GM23338 (cell line): ENCODE measurements around the gene LCNL1. TPM values are rescaled to one million over a fixed set of nuclear protein-coding genes. Genes with fewer than 3 reads are reported as not detected.

Source experiments
- ATAC-seq: fragments of 200-7000 bp; cut with Tn5 transposase; 3 replicates; pipeline ENCODE4 v1.9.1; 2020
- DNase-seq: peaks from one replicate; pipeline ENCODE4 v3.0.0-alpha.2; 2015; ENCODE audit warnings: low spot score
- H2AFZ ChIP-seq: fragments of 200-600 bp; sonication (generic); 2 replicates; pipeline ENCODE4 v1.8.0; 2016; ENCODE audit warnings: antibody characterized with exemption, mild to moderate bottlenecking, moderate library complexity
- H3F3A ChIP-seq: fragments of 200-600 bp; sonication (generic); replicated peaks from 2 replicates; pipeline ENCODE4 v1.8.0; 2017; ENCODE audit warnings: antibody characterized with exemption, mixed run types, low read depth
- H3K27ac ChIP-seq: fragments of 200-600 bp; sonication (generic); 2 replicates; pipeline ENCODE4 v1.6.1; 2016; ENCODE audit warnings: low read depth
- H3K27me3 ChIP-seq: fragments of 200-600 bp; sonication (generic); 2 replicates; pipeline ENCODE4 v1.8.0; 2016; ENCODE audit warnings: mild to moderate bottlenecking, mixed run types, moderate library complexity; ENCODE audit not compliant: insufficient read depth
- H3K36me3 ChIP-seq: fragments of 200-600 bp; sonication (generic); 2 replicates; pipeline ENCODE4 v1.8.0; 2016; ENCODE audit warnings: mild to moderate bottlenecking; ENCODE audit not compliant: insufficient read depth
- H3K4me1 ChIP-seq: fragments of 200-600 bp; sonication (generic); 2 replicates; pipeline ENCODE4 v1.8.0; 2016; ENCODE audit warnings: mild to moderate bottlenecking, moderate library complexity; ENCODE audit not compliant: insufficient read depth
- H3K4me2 ChIP-seq: fragments of 200-600 bp; sonication (generic); 2 replicates; pipeline ENCODE4 v1.7.1; 2017; ENCODE audit warnings: mixed run types
- H3K4me3 ChIP-seq: fragments of 200-600 bp; sonication (generic); 2 replicates; pipeline ENCODE4 v1.6.1; 2016; ENCODE audit warnings: mixed run types
- H3K79me2 ChIP-seq: fragments of 200-600 bp; sonication (generic); replicated peaks from 2 replicates; pipeline ENCODE4 v1.8.0; 2017; ENCODE audit warnings: mild to moderate bottlenecking; ENCODE audit not compliant: insufficient read depth
- H3K9me2 ChIP-seq: fragments of 200-600 bp; sonication (generic); 2 replicates; pipeline ENCODE4 v1.8.0; 2017; ENCODE audit not compliant: insufficient read depth
- H4K20me1 ChIP-seq: fragments of 200-600 bp; sonication (generic); replicated peaks from 2 replicates; pipeline ENCODE4 v1.8.0; 2017; ENCODE audit warnings: mild to moderate bottlenecking; ENCODE audit not compliant: insufficient read depth
- H3K27ac Mint-ChIP-seq: 2 replicates; pipeline ENCODE4 v1.8.0; 2020; ENCODE audit warnings: inconsistent platforms, mild to moderate bottlenecking, moderate library complexity, mixed read lengths
- H3K27me3 Mint-ChIP-seq: 3 replicates; pipeline ENCODE4 v1.8.0; 2022; ENCODE audit warnings: low read depth, mild to moderate bottlenecking, moderate library complexity, mixed read lengths, inconsistent platforms; ENCODE audit not compliant: insufficient read depth, poor library complexity
- H3K36me3 Mint-ChIP-seq: 3 replicates; pipeline ENCODE4 v1.8.0; 2021; ENCODE audit warnings: low read depth, mild to moderate bottlenecking, inconsistent platforms, moderate library complexity, mixed read lengths
- H3K4me1 Mint-ChIP-seq: 3 replicates; pipeline ENCODE4 v1.8.0; 2020; ENCODE audit warnings: mild to moderate bottlenecking, inconsistent platforms, mixed read lengths
- H3K4me3 Mint-ChIP-seq: 3 replicates; pipeline ENCODE4 v1.8.0; 2021; ENCODE audit warnings: moderate library complexity, mild to moderate bottlenecking, inconsistent platforms, mixed read lengths
- H3K9me3 Mint-ChIP-seq: 3 replicates; pipeline ENCODE4 v1.8.0; 2020; ENCODE audit warnings: moderate library complexity, mild to moderate bottlenecking, inconsistent platforms, mixed read lengths
- CREB1 ChIP-seq: fragments of 250-450 bp; sonication (Bioruptor Pico); IDR thresholded peaks from 2 replicates; pipeline ENCODE4 v1.5.0; 2020; ENCODE audit warnings: low read depth, mild to moderate bottlenecking, moderate library complexity
- EZH2 ChIP-seq: fragments of 200-600 bp; sonication (generic); IDR thresholded peaks from one replicate; pipeline ENCODE4 v1.8.0; 2017; ENCODE audit warnings: antibody characterized with exemption, mild to moderate bottlenecking, low read depth; ENCODE audit not compliant: unreplicated experiment
- EZH2phosphoT487 ChIP-seq: fragments of 200-600 bp; sonication (generic); IDR thresholded peaks from one replicate; pipeline ENCODE4 v1.8.1; 2018; ENCODE audit warnings: antibody characterized with exemption; ENCODE audit not compliant: unreplicated experiment
- JUNB ChIP-seq: IDR thresholded peaks from one replicate; pipeline ENCODE4 v1.6.1; 2016; ENCODE audit warnings: antibody characterized with exemption; ENCODE audit not compliant: unreplicated experiment
- NANOG ChIP-seq: IDR thresholded peaks from 2 replicates; pipeline ENCODE4 v1.6.1; 2016; ENCODE audit warnings: antibody characterized with exemption, borderline replicate concordance
- POLR2AphosphoS5 ChIP-seq: IDR thresholded peaks from 2 replicates; pipeline ENCODE4 v1.6.1; 2016; ENCODE audit warnings: antibody characterized with exemption, low read depth
- STAT1 ChIP-seq: IDR thresholded peaks from one replicate; pipeline ENCODE4 v1.6.1; 2016; ENCODE audit warnings: antibody characterized with exemption; ENCODE audit not compliant: unreplicated experiment
- ZNF114 ChIP-seq: fragments of 250-450 bp; sonication (Bioruptor Pico); IDR thresholded peaks from 2 replicates; pipeline ENCODE4 v1.5.0; 2020; ENCODE audit warnings: mild to moderate bottlenecking, moderate library complexity
- ZNF331 ChIP-seq: fragments of 250-450 bp; sonication (Bioruptor Pico); IDR thresholded peaks from 2 replicates; pipeline ENCODE4 v1.5.0; 2020; ENCODE audit warnings: low read depth, mild to moderate bottlenecking, moderate library complexity
- polyA plus RNA-seq: library from polyadenylated mRNA; unstranded; fragments of >200 nt; fragmentation: Nextera tagmentation; extraction: Ambion mirVana; gene quantifications from 2 replicates; pipeline ENCODE4 v1.2.1, GENCODE V29; 2016
- total RNA-seq: library from RNA; depleted of rRNA; stranded (reverse); fragments of >200 nt; shearing (Covaris generic); gene quantifications from 2 replicates; pipeline ENCODE4 v1.2.3, GENCODE V29; 2014
- TF ChIP-seq, protein P1 (sequence below): IDR thresholded peaks from one replicate; pipeline ENCODE4 v1.6.1; 2018; ENCODE audit warnings: antibody characterized with exemption; ENCODE audit not compliant: unreplicated experiment
- TF ChIP-seq, protein P2 (sequence below): fragments of 250-450 bp; sonication (Bioruptor Pico); IDR thresholded peaks from 2 replicates; pipeline ENCODE4 v1.5.0; 2020; ENCODE audit warnings: mild to moderate bottlenecking, moderate library complexity
- TF ChIP-seq, protein P3 (sequence below): IDR thresholded peaks from 2 replicates; pipeline ENCODE4 v1.6.1; 2016; ENCODE audit warnings: antibody characterized with exemption
- TF ChIP-seq, protein P4 (sequence below), 2 experiments: fragments of 200-600 bp in 1 of 2; sonication (generic) in 1 of 2; conservative IDR thresholded peaks; 2 replicates each; pipeline versions ENCODE4 v1.5.1 to v1.6.1; 2016 to 2017; ENCODE audit warnings: antibody characterized with exemption in 2 of 2, low read depth in 2 of 2, mild to moderate bottlenecking in 2 of 2, moderate library complexity in 1 of 2

The LCNL1 gene
- total and polyA plus RNA-seq, 2 experiments from 2014 or later: 0.11 TPM; not detected in 1

DNA sequence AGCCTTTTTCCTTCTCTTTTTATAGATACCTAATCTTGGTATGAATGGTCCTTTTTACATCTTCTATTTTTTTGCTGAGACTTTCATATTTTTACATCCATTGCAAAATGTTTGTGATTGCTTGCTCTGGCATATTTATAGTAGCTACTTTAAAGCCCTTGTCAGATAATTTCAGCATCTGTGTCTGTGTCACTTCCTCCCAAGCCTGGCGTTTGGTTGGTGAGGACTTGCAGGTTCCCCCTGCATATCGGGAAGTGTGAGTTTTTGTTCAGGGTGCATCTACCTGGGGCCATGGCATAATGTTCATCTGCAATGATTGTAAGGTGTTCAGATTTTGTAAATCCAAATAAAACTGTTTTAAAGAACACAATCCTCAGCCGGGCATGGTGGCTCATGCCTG is 47.1 kb upstream of the LCNL1 start:
- Mint-ChIP-seq H3K27me3 (peaks cover 8% of the 10 kb centered on the region), H3K9me3 (no peaks in the 10 kb centered on the region; the same call in 2 of the 3 replicates), H3K4me3 (no peak overlapping the region), H3K4me1 (peaks cover 11% of the 10 kb centered on the region), H3K36me3 (peaks cover 47% of the 10 kb centered on the region), H3K27ac (no peak overlapping the region)
- Histone ChIP-seq H3K27ac (no peak overlapping the region), H3K79me2 (0 out of 2 replicates have a peak, but pooled peaks cover 13% of the 10 kb centered on the region), H3K36me3 (no peaks in the 10 kb centered on the region), H2AFZ (no peak overlapping the region), H3K4me2 (no peak overlapping the region), H3K4me3 (no peak overlapping the region), H3F3A (peaks cover 11% of the 10 kb centered on the region; the same call in 1 of the 2 replicates), H4K20me1 (peaks cover 12% of the 10 kb centered on the region), H3K27me3 (no peaks in the 10 kb centered on the region), H3K4me1 (no peaks in the 10 kb centered on the region), H3K9me2 (no peaks in the 10 kb centered on the region; the same call in 1 of the 2 replicates)
- TF ChIP-seq ZNF114 (no peak), ZNF331 (CRISPR knock-in tag) (no peak), EZH2phosphoT487 (no peak), EZH2 (no peak), NANOG (no peak), POLR2AphosphoS5 (no peak), JUNB (no peak), STAT1 (no peak), CREB1 (CRISPR knock-in tag) (no peak)
- TF ChIP-seq, protein P1, sequence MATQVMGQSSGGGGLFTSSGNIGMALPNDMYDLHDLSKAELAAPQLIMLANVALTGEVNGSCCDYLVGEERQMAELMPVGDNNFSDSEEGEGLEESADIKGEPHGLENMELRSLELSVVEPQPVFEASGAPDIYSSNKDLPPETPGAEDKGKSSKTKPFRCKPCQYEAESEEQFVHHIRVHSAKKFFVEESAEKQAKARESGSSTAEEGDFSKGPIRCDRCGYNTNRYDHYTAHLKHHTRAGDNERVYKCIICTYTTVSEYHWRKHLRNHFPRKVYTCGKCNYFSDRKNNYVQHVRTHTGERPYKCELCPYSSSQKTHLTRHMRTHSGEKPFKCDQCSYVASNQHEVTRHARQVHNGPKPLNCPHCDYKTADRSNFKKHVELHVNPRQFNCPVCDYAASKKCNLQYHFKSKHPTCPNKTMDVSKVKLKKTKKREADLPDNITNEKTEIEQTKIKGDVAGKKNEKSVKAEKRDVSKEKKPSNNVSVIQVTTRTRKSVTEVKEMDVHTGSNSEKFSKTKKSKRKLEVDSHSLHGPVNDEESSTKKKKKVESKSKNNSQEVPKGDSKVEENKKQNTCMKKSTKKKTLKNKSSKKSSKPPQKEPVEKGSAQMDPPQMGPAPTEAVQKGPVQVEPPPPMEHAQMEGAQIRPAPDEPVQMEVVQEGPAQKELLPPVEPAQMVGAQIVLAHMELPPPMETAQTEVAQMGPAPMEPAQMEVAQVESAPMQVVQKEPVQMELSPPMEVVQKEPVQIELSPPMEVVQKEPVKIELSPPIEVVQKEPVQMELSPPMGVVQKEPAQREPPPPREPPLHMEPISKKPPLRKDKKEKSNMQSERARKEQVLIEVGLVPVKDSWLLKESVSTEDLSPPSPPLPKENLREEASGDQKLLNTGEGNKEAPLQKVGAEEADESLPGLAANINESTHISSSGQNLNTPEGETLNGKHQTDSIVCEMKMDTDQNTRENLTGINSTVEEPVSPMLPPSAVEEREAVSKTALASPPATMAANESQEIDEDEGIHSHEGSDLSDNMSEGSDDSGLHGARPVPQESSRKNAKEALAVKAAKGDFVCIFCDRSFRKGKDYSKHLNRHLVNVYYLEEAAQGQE: no peak
- TF ChIP-seq, protein P2, sequence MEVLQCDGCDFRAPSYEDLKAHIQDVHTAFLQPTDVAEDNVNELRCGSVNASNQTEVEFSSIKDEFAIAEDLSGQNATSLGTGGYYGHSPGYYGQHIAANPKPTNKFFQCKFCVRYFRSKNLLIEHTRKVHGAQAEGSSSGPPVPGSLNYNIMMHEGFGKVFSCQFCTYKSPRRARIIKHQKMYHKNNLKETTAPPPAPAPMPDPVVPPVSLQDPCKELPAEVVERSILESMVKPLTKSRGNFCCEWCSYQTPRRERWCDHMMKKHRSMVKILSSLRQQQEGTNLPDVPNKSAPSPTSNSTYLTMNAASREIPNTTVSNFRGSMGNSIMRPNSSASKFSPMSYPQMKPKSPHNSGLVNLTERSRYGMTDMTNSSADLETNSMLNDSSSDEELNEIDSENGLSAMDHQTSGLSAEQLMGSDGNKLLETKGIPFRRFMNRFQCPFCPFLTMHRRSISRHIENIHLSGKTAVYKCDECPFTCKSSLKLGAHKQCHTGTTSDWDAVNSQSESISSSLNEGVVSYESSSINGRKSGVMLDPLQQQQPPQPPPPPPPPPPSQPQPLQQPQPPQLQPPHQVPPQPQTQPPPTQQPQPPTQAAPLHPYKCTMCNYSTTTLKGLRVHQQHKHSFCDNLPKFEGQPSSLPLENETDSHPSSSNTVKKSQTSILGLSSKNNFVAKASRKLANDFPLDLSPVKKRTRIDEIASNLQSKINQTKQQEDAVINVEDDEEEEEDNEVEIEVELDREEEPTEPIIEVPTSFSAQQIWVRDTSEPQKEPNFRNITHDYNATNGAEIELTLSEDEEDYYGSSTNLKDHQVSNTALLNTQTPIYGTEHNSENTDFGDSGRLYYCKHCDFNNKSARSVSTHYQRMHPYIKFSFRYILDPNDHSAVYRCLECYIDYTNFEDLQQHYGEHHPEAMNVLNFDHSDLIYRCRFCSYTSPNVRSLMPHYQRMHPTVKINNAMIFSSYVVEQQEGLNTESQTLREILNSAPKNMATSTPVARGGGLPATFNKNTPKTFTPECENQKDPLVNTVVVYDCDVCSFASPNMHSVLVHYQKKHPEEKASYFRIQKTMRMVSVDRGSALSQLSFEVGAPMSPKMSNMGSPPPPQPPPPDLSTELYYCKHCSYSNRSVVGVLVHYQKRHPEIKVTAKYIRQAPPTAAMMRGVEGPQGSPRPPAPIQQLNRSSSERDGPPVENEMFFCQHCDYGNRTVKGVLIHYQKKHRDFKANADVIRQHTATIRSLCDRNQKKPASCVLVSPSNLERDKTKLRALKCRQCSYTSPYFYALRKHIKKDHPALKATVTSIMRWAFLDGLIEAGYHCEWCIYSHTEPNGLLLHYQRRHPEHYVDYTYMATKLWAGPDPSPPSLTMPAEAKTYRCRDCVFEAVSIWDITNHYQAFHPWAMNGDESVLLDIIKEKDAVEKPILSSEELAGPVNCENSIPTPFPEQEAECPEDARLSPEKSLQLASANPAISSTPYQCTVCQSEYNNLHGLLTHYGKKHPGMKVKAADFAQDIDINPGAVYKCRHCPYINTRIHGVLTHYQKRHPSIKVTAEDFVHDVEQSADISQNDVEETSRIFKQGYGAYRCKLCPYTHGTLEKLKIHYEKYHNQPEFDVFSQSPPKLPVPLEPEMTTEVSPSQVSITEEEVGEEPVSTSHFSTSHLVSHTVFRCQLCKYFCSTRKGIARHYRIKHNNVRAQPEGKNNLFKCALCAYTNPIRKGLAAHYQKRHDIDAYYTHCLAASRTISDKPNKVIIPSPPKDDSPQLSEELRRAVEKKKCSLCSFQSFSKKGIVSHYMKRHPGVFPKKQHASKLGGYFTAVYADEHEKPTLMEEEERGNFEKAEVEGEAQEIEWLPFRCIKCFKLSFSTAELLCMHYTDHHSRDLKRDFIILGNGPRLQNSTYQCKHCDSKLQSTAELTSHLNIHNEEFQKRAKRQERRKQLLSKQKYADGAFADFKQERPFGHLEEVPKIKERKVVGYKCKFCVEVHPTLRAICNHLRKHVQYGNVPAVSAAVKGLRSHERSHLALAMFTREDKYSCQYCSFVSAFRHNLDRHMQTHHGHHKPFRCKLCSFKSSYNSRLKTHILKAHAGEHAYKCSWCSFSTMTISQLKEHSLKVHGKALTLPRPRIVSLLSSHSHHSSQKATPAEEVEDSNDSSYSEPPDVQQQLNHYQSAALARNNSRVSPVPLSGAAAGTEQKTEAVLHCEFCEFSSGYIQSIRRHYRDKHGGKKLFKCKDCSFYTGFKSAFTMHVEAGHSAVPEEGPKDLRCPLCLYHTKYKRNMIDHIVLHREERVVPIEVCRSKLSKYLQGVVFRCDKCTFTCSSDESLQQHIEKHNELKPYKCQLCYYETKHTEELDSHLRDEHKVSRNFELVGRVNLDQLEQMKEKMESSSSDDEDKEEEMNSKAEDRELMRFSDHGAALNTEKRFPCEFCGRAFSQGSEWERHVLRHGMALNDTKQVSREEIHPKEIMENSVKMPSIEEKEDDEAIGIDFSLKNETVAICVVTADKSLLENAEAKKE (CRISPR knock-in tag): no peak
- TF ChIP-seq, protein P3, sequence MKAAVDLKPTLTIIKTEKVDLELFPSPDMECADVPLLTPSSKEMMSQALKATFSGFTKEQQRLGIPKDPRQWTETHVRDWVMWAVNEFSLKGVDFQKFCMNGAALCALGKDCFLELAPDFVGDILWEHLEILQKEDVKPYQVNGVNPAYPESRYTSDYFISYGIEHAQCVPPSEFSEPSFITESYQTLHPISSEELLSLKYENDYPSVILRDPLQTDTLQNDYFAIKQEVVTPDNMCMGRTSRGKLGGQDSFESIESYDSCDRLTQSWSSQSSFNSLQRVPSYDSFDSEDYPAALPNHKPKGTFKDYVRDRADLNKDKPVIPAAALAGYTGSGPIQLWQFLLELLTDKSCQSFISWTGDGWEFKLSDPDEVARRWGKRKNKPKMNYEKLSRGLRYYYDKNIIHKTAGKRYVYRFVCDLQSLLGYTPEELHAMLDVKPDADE: no peak
- TF ChIP-seq, protein P4, sequence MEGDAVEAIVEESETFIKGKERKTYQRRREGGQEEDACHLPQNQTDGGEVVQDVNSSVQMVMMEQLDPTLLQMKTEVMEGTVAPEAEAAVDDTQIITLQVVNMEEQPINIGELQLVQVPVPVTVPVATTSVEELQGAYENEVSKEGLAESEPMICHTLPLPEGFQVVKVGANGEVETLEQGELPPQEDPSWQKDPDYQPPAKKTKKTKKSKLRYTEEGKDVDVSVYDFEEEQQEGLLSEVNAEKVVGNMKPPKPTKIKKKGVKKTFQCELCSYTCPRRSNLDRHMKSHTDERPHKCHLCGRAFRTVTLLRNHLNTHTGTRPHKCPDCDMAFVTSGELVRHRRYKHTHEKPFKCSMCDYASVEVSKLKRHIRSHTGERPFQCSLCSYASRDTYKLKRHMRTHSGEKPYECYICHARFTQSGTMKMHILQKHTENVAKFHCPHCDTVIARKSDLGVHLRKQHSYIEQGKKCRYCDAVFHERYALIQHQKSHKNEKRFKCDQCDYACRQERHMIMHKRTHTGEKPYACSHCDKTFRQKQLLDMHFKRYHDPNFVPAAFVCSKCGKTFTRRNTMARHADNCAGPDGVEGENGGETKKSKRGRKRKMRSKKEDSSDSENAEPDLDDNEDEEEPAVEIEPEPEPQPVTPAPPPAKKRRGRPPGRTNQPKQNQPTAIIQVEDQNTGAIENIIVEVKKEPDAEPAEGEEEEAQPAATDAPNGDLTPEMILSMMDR (conservative IDR thresholded peaks at IDR 0.05; ENCODE audit: low read depth in 2 of 2): no peak
- no peak for ATAC-seq
- DNase-seq: no peak
